ENCODE measurements around the gene HOXB13.

The HOXB13 gene

GRCh38 chr17:48728232-48729231, at the start of gene HOXB13:
TSS of gene HOXB13 (minus strand) at chr17:48728750. CDS start at chr17:48728593, 157 bp downstream.
- DNase-seq, result peak; percentile 20 to 51

- no peak for DNase-seq
These were observed 48.1 kb upstream of the HOXB13 start for GRCh38 chr17:48776602-48777001.

DNA sequence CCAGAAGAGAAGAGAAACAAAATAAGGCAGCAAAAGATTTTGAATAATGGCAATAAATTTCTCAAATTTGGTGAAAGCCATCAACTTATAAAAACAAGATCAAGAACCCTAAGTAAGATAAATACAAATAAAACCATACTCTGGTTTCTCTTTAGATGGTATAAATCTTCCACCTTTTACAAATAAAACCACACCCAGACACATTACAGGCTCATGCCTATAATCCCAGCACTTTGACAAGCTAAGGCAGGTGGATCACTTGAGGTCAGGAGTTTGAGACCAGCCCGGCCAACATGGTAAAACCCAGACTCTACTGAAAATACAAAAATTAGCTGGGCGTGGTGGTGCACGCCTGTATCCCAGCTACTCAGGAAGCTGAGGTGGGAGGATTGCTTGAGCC, 44.7 kb upstream of the HOXB13 start:
- no peak for DNase-seq

DNA sequence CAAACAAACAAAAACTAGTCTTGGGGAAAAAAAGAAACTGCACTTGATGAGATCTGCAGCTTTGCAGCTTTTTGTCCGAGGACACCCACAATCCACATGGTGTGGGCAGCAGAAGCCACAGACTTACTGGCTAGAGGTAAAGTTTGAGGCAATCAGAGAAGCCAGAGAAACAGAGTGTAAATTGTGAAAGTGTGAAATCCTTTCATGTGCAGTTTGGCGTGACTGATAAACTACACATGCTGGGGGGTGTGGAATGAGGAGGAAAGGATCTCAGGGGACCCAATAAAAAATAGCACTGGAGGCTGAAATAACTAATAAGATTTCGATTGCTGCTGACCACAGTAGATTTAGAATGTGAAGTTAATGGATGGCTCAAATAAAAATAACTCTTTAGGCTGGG, 42.4 kb upstream of the HOXB13 start:
- no peak for DNase-seq

- DNase-seq, result no peak
These were observed 40.6 kb upstream of the HOXB13 start for GRCh38 chr17:48769009-48769675.

GRCh38 chr17:48767263-48767774, 38.8 kb upstream of the HOXB13 start:
- no peak for DNase-seq

- no peak for DNase-seq
These were observed 32.6 kb upstream of the HOXB13 start for GRCh38 chr17:48761114-48761513.

DNA sequence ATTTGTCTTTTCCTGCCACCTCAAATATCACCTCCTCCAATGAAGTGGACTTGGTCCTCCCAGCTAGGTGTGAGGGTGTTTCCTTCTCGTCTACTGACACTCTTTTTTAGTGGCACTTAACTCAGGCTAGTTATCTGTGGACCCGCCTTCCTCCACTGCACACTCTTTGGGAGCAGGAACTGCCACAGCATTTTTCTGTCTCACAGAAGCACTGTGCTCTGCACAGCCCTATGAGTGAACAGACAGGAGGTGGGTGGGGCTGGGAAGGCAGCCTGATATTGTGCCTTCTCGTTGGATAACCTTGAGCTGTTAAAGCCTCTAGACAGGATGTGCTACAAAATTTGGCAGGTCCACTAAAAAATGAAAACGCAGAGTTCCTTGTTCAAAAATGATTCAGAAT, 31.9 kb upstream of the HOXB13 start:
- DNase-seq, result no peak

DNA sequence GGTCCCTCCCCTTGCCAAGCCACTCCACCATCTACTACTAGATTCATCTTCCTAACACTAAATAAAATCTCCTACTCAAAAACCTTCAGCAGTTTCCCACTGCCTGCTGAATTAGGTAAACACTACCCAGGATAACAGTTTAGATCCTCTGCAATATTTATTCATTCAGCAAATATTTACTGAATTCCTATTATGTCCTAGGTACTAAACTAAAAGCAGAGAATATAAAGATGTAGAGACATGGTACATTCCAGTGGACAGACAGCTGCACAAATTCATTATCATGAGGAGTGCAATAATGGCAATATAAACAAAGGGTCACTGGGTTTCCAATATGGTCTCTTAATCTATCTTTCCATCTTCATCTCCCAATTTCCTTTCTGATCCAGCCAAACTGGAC, 30.7 kb upstream of the HOXB13 start:
- no peak for DNase-seq

- DNase-seq, result no peak
These were observed 29.0 kb upstream of the HOXB13 start for GRCh38 chr17:48757524-48757961.

DNA sequence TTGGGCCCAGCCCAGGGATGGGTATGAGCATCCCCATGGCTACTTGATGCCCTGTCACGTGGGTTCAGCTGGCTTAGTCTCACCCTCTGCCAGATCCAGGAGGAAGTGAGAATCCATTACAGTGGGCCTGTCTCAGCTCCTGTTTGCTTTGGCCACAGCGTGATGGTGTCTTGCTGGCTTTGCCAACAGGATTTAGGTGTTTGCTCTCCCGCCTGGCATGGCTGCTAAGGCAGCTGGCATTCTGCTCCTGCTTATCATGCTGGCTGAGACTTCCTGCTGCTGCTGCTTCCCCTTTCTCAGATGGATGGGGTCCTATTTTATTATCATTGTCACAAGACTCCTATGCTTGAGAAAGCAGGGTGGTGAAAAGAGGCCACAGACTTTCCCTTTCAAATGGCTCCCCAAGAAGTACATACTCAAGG, 28.3 kb upstream of the HOXB13 start:
- DNase-seq, result no peak

DNA sequence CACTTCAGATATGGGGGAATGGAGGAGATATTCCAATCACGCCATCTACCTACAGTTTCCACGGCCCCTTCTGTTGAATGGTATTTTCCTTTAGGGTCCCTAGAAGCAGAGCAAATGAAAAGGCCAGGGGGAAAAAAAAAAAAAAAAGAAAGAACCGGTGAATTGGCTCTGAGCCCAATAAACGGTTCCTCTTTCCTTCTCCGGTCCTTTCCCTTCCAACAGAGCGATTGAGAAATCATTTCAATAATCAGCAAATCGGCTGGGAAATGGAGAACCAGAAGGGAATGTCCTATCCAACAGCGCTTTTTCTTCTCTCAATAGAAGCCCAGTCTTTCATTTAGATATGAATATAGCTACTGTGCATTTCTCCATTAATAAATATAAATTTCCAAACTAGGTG, 26.8 kb upstream of the HOXB13 start:
- no peak for DNase-seq

- no peak for DNase-seq
These were observed 26.1 kb upstream of the HOXB13 start for GRCh38 chr17:48754500-48755261.

DNA sequence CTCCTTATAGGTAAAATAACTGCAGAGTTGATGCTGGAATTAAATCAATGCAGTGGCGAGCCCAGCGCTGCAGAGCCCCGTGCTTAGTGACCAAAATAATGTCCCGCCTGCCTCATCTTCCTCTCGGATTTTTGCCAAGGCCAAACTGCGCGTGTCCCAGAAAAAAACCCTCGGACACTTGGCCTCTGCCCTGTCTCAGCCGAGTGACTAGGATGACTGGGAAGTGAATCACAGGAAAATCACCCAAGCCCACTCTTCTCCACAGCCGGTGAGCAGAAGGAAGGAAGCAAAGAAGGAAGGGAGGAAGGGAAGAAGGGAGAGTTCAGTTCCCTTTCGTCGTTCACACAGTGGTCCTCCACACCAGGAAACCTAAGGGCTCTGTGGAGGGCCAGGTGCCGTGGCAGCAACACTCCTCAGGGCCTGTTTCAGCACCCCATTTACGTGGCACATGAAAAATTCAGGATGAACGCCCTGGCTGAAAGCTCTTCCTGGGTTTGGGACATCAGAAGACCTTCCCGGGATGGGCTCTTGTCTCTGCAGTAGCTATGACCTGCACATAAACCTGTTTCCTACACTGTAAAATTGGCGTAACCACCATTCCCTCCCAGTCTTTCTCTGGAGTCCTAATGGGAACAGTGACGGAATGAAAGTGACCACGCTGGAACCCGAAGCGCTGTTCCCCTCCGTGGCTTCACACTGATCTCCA, 25.4 kb upstream of the HOXB13 start:
- no peak for DNase-seq

GRCh38 chr17:48752399-48753288, 24.1 kb upstream of the HOXB13 start:
- DNase-seq, result no peak

- no peak for DNase-seq
These were observed 23.3 kb upstream of the HOXB13 start for GRCh38 chr17:48751733-48752398.

GRCh38 chr17:48751172-48751571, 22.6 kb upstream of the HOXB13 start:
- DNase-seq, result no peak

- no peak for DNase-seq
These were observed 21.3 kb upstream of the HOXB13 start for GRCh38 chr17:48749621-48750553.

Data from CD4-positive, alpha-beta T cell treated with Interferon alpha-2 for 1 hour (primary cell).